A673 (cell line): Measurements from ENCODE around the gene ZNF592.

Experiments used
- EZH2 ChIP-seq: fragments of 200-600 bp; sonication (generic); IDR thresholded peaks from 2 replicates; pipeline ENCODE4 v1.6.1; 2017; ENCODE audit warnings: borderline replicate concordance, low read depth, mild to moderate bottlenecking, mixed read lengths, antibody characterized with exemption, low read length; ENCODE audit not compliant: poor library complexity, severe bottlenecking
- TF ChIP-seq, protein P1 (sequence below): fragments of 300-800, 200-600 bp; sonication (generic); conservative IDR thresholded peaks from 2 replicates; pipeline ENCODE4 v1.5.1; 2017; ENCODE audit warnings: low read depth, mild to moderate bottlenecking, antibody characterized with exemption, low read length, moderate library complexity, mixed read lengths

DNA sequence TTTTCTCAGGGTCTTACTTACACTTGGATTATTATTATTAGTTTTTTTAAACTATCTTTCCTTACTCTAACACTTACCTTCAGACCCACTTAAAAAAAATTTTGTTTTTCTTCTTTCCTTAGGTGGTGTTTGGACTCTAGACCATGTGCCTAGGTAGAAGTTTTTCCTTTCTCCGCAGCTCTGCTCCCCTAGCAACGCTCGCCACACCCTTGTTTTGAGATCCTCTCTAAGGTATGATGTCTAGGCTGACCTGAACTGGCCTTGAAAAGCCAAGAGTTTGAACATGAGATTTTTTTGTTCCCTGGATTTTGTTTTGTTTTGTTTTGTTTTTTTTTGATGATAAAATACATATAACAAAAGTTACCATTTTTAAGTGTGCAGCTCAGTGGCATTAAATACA is 16.2 kb downstream of the ZNF592 start:
- TF ChIP-seq, protein P1, sequence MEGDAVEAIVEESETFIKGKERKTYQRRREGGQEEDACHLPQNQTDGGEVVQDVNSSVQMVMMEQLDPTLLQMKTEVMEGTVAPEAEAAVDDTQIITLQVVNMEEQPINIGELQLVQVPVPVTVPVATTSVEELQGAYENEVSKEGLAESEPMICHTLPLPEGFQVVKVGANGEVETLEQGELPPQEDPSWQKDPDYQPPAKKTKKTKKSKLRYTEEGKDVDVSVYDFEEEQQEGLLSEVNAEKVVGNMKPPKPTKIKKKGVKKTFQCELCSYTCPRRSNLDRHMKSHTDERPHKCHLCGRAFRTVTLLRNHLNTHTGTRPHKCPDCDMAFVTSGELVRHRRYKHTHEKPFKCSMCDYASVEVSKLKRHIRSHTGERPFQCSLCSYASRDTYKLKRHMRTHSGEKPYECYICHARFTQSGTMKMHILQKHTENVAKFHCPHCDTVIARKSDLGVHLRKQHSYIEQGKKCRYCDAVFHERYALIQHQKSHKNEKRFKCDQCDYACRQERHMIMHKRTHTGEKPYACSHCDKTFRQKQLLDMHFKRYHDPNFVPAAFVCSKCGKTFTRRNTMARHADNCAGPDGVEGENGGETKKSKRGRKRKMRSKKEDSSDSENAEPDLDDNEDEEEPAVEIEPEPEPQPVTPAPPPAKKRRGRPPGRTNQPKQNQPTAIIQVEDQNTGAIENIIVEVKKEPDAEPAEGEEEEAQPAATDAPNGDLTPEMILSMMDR: no peak
- no peak for TF ChIP-seq EZH2
